H9 (cell line): ENCODE measurements around the gene ACSM5. TPM values are rescaled to one million over a fixed set of nuclear protein-coding genes. Genes with fewer than 3 reads are reported as not detected.
"Not testable (repeated sequence)": the region's sequence is repeated elsewhere in the genome, so short reads cannot be mapped to it uniquely, and the experiment has no call there.

Experiments
- DNase-seq: peaks from one replicate; pipeline ENCODE4 v3.0.0-alpha.2; 2017
- H2AFZ ChIP-seq: one replicate; pipeline ENCODE4 v1.6.1; 2013; ENCODE audit warnings: mild to moderate bottlenecking, low read length, control low read depth, moderate library complexity
- H2AK5ac ChIP-seq: 2 replicates; pipeline ENCODE4 v1.6.1; 2013; ENCODE audit warnings: low read length, control low read depth, mixed read lengths; ENCODE audit not compliant: insufficient read length
- H2BK120ac ChIP-seq: one replicate; pipeline ENCODE4 v1.6.1; 2013; ENCODE audit warnings: low read depth, mild to moderate bottlenecking, low read length, control low read depth, inconsistent platforms; ENCODE audit not compliant: poor library complexity, severe bottlenecking
- H2BK12ac ChIP-seq: 2 replicates; pipeline ENCODE4 v1.6.1; 2013; ENCODE audit warnings: low read length, control low read depth, mixed read lengths, low read depth; ENCODE audit not compliant: insufficient read length
- H2BK15ac ChIP-seq: 2 replicates; pipeline ENCODE4 v1.6.1; 2013; ENCODE audit warnings: low read depth, low read length, control low read depth
- H2BK20ac ChIP-seq: one replicate; pipeline ENCODE4 v1.6.1; 2013; ENCODE audit warnings: low read depth, mild to moderate bottlenecking, low read length, control low read depth, inconsistent platforms; ENCODE audit not compliant: poor library complexity, severe bottlenecking
- H2BK5ac ChIP-seq: 2 replicates; pipeline ENCODE4 v1.6.1; 2013; ENCODE audit warnings: low read length, control low read depth, mixed read lengths; ENCODE audit not compliant: insufficient read length
- H3K14ac ChIP-seq: 2 replicates; pipeline ENCODE4 v1.6.1; 2013; ENCODE audit warnings: low read length, control low read depth; ENCODE audit not compliant: insufficient read depth
- H3K18ac ChIP-seq: 2 replicates; pipeline ENCODE4 v1.6.1; 2013; ENCODE audit warnings: low read depth, mild to moderate bottlenecking, mixed read lengths, low read length, control low read depth; ENCODE audit not compliant: insufficient read length
- H3K23ac ChIP-seq: 2 replicates; pipeline ENCODE4 v1.6.1; 2013; ENCODE audit warnings: low read length, control low read depth, mixed read lengths, low read depth; ENCODE audit not compliant: insufficient read length
- H3K23me2 ChIP-seq: 2 replicates; pipeline ENCODE4 v1.6.1; 2013; ENCODE audit warnings: low read depth, mild to moderate bottlenecking, mixed read lengths, low read length, control low read depth; ENCODE audit not compliant: insufficient read length, poor library complexity, severe bottlenecking
- H3K27ac ChIP-seq: 2 replicates; pipeline ENCODE4 v1.5.1; 2013; ENCODE audit warnings: low read length, control low read depth, mixed read lengths, low read depth; ENCODE audit not compliant: insufficient read length
- H3K27me3 ChIP-seq: 2 replicates; pipeline ENCODE4 v1.6.1; 2013; ENCODE audit warnings: low read length, control low read depth, inconsistent platforms; ENCODE audit not compliant: insufficient read depth
- H3K4ac ChIP-seq: 2 replicates; pipeline ENCODE4 v1.6.1; 2013; ENCODE audit warnings: low read depth, mild to moderate bottlenecking, control low read depth, inconsistent platforms, low read length, moderate library complexity
- H3K4me1 ChIP-seq: 2 replicates; pipeline ENCODE4 v1.6.1; 2013; ENCODE audit warnings: low read length, control low read depth, inconsistent platforms; ENCODE audit not compliant: insufficient read depth
- H3K4me2 ChIP-seq: 2 replicates; pipeline ENCODE4 v1.6.1; 2013; ENCODE audit warnings: low read length, control low read depth, mixed read lengths; ENCODE audit not compliant: insufficient read length, insufficient read depth
- H3K56ac ChIP-seq: 2 replicates; pipeline ENCODE4 v1.6.1; 2013; ENCODE audit warnings: low read depth, mild to moderate bottlenecking, mixed read lengths, low read length, control low read depth; ENCODE audit not compliant: insufficient read length
- H3K79me1 ChIP-seq: 2 replicates; pipeline ENCODE4 v1.6.1; 2013; ENCODE audit warnings: low read depth, mild to moderate bottlenecking, moderate library complexity, low read length, control low read depth, inconsistent platforms; ENCODE audit not compliant: insufficient read depth, poor library complexity, severe bottlenecking
- H3K79me2 ChIP-seq: 2 replicates; pipeline ENCODE4 v1.6.1; 2013; ENCODE audit warnings: low read length, control low read depth, inconsistent platforms; ENCODE audit not compliant: insufficient read depth
- H3K9ac ChIP-seq: 2 replicates; pipeline ENCODE4 v1.6.1; 2013; ENCODE audit warnings: low read length, control low read depth, mixed read lengths; ENCODE audit not compliant: insufficient read length; ENCODE audit errors: extremely low read depth
- H3K9me3 ChIP-seq: one replicate; pipeline ENCODE4 v1.6.1; 2013; ENCODE audit warnings: low read depth, low read length, inconsistent platforms; ENCODE audit not compliant: control insufficient read depth
- H3T11ph ChIP-seq: one replicate; pipeline ENCODE4 v1.6.1; 2013; ENCODE audit warnings: mild to moderate bottlenecking, low read length, control low read depth, inconsistent platforms
- H4K20me1 ChIP-seq: one replicate; pipeline ENCODE4 v1.6.1; 2013; ENCODE audit not compliant: control insufficient read depth, insufficient read length, insufficient read depth
- H4K5ac ChIP-seq: 2 replicates; pipeline ENCODE4 v1.6.1; 2013; ENCODE audit warnings: low read depth, mild to moderate bottlenecking, mixed read lengths, low read length, control low read depth; ENCODE audit not compliant: insufficient read length
- H4K8ac ChIP-seq: replicated peaks from 2 replicates; pipeline ENCODE4 v1.6.1; 2013; ENCODE audit warnings: low read length, control low read depth, mixed read lengths, low read depth; ENCODE audit not compliant: insufficient read length
- H4K91ac ChIP-seq: 2 replicates; pipeline ENCODE4 v1.6.1; 2013; ENCODE audit warnings: low read depth, mild to moderate bottlenecking, moderate library complexity, mixed read lengths, low read length, control low read depth; ENCODE audit not compliant: insufficient read length
- H3K27ac Mint-ChIP-seq, 3 experiments: 2 replicates in 2 of 3; 3 replicates in 1 of 3; pipeline ENCODE4 v1.8.0; 2020 to 2021; ENCODE audit warnings: mixed read lengths in 3 of 3, mild to moderate bottlenecking in 1 of 3, moderate library complexity in 1 of 3
- H3K27me3 Mint-ChIP-seq: 2 replicates; pipeline ENCODE4 v1.8.0; 2021; ENCODE audit warnings: low read depth, mild to moderate bottlenecking, moderate library complexity, mixed read lengths
- H3K36me3 Mint-ChIP-seq, 3 experiments: 2 replicates in 2 of 3; 3 replicates in 1 of 3; pipeline ENCODE4 v1.8.0; 2020 to 2021; ENCODE audit warnings: low read depth in 3 of 3, mixed read lengths in 3 of 3; ENCODE audit not compliant: insufficient read depth in 1 of 3
- H3K4me1 Mint-ChIP-seq, 2 experiments: 2 replicates each; pipeline ENCODE4 v1.8.0; 2020; ENCODE audit warnings: mixed read lengths in 2 of 2
- H3K4me3 Mint-ChIP-seq, 2 experiments: 2 replicates in 1 of 2; 3 replicates in 1 of 2; pipeline ENCODE4 v1.8.0; 2020 to 2021; ENCODE audit warnings: mild to moderate bottlenecking in 2 of 2, mixed read lengths in 2 of 2, moderate library complexity in 1 of 2
- H3K9me3 Mint-ChIP-seq, 2 experiments: 2 replicates in 1 of 2; 3 replicates in 1 of 2; pipeline ENCODE4 v1.8.0; 2020; ENCODE audit warnings: mild to moderate bottlenecking in 2 of 2, mixed read lengths in 2 of 2, moderate library complexity in 1 of 2
- CTCF ChIP-seq: fragments of 200-600 bp; sonication (generic); conservative IDR thresholded peaks from 3 replicates; pipeline ENCODE4 v1.8.0; 2021; ENCODE audit warnings: antibody characterized with exemption, mild to moderate bottlenecking
- WGBS: extraction: QIAGEN DNeasy Blood & Tissue Kit; methylation state at CpG from one replicate; pipeline ENCODE4 v1.1.7; 2013; ENCODE audit warnings: missing lambda C conversion rate, low lambda C conversion rate, mixed read lengths; ENCODE audit not compliant: insufficient read length; ENCODE audit errors: extremely low coverage; 5-methylcytosine and 5-hydroxymethylcytosine counted together
- total RNA-seq: library from RNA; stranded (reverse); gene quantifications from 2 replicates; pipeline ENCODE4 v1.2.1, GENCODE V29; 2021

The ACSM5 gene
- total RNA-seq, 1 experiment from 2014 or later = not detected

GRCh38 chr16:20430948-20431347 is 21.6 kb downstream of the ACSM5 start:
- Histone ChIP-seq H2BK120ac (no peak overlapping the region), H2BK5ac (no peak overlapping the region), H2BK15ac (no peak overlapping the region), H3K4ac (no peak overlapping the region), H3K18ac (no peak overlapping the region), H3K14ac (no peak overlapping the region), H2BK20ac (no peak overlapping the region), H3K9me3 (no peaks in the 10 kb centered on the region), H2BK12ac (no peak overlapping the region), H3K23me2 (no peaks in the 10 kb centered on the region), H4K91ac (no peak overlapping the region), H4K20me1 (no peaks in the 10 kb centered on the region), H3K23ac (no peak overlapping the region), H2AK5ac (no peak overlapping the region), H3K4me1 (no peaks in the 10 kb centered on the region), H3K79me1 (no peaks in the 10 kb centered on the region), H3T11ph (no peak overlapping the region), H3K56ac (no peak overlapping the region), H3K27me3 (no peaks in the 10 kb centered on the region), H4K5ac (no peak overlapping the region), H3K4me2 (no peak overlapping the region), H3K79me2 (no peaks in the 10 kb centered on the region), H4K8ac (no peak overlapping the region), H2AFZ (no peak overlapping the region), H3K27ac (no peak overlapping the region), H3K9ac (no peak overlapping the region)
- Mint-ChIP-seq H3K36me3 (no peaks in the 10 kb centered on the region), H3K9me3 (peaks cover 10 to 33% of the 10 kb centered on the region in 2 experiments; a peak in 3 of 5 replicates), H3K4me1 (no peaks in the 10 kb centered on the region), H3K27ac (no peak overlapping the region), H3K4me3 (no peak overlapping the region), H3K27me3 (no peaks in the 10 kb centered on the region)
- WGBS = no CpG with 5 or more reads among the region's 11 CpGs
- no peak for TF ChIP-seq CTCF
- DNase-seq = no peak

GRCh38 chr16:20438950-20439349 is 29.6 kb downstream of the ACSM5 start:
- H3K79me1 ChIP-seq, H3K18ac ChIP-seq, H3K56ac ChIP-seq, H3K14ac ChIP-seq, H2AFZ ChIP-seq, H3K9ac ChIP-seq, H2BK12ac ChIP-seq, H3K4me2 ChIP-seq, H2BK120ac ChIP-seq, H2BK5ac ChIP-seq, H3K36me3 Mint-ChIP-seq, H3K27ac Mint-ChIP-seq, H3K4me3 Mint-ChIP-seq, H3K27ac ChIP-seq, H2BK20ac ChIP-seq, H3K4me1 ChIP-seq, H2AK5ac ChIP-seq, H3T11ph ChIP-seq, H3K23me2 ChIP-seq, H2BK15ac ChIP-seq, H3K9me3 ChIP-seq, H3K79me2 ChIP-seq, H4K20me1 ChIP-seq, DNase-seq, H3K27me3 Mint-ChIP-seq, H4K5ac ChIP-seq, H4K8ac ChIP-seq, H3K4ac ChIP-seq, H4K91ac ChIP-seq, H3K4me1 Mint-ChIP-seq, H3K23ac ChIP-seq, H3K27me3 ChIP-seq, H3K9me3 Mint-ChIP-seq: not testable (repeated sequence)
- WGBS = no CpG with 5 or more reads among the region's 2 CpGs
